Stimulated activated CD4-positive, alpha-beta T cell treated with anti-CD3 and anti-CD28 coated beads, Interleukin-1b, Interleukin-23, amount 100 ng/mL, for 48 hours (primary cell): ENCODE data around the gene FBXL13.
"Not testable (repeated sequence)": the region's sequence is repeated elsewhere in the genome, so short reads cannot be mapped to it uniquely, and the experiment has no call there.

Experiments used
- DNase-seq: peaks from one replicate; pipeline ENCODE4 v3.0.0-alpha.2; 2020

The FBXL13 gene

GRCh38 chr7:102979670-102980069 lies 94.9 kb downstream of the FBXL13 start:
- no peak for DNase-seq

- no peak for DNase-seq
Observed at GRCh38 chr7:102978284-102978683, 96.3 kb downstream of the FBXL13 start.

GRCh38 chr7:102977586-102977985 lies 97.0 kb downstream of the FBXL13 start:
- DNase-seq: not testable (repeated sequence)

GRCh38 chr7:102976493-102976892 lies 98.1 kb downstream of the FBXL13 start:
- DNase-seq: no peak

- no peak for DNase-seq
Observed at GRCh38 chr7:102975854-102976253, 98.7 kb downstream of the FBXL13 start.

GRCh38 chr7:102974366-102975236 lies 100.0 kb downstream of the FBXL13 start:
- DNase-seq: no peak

- no peak for DNase-seq
Observed at GRCh38 chr7:102973096-102973802, 101.3 kb downstream of the FBXL13 start.

GRCh38 chr7:102967798-102968197 lies 106.8 kb downstream of the FBXL13 start:
- DNase-seq: no peak

- DNase-seq: no peak
Observed at GRCh38 chr7:102966465-102966864, 108.1 kb downstream of the FBXL13 start.

GRCh38 chr7:102961993-102962392 lies 112.6 kb downstream of the FBXL13 start:
- not testable (repeated sequence) for DNase-seq

- DNase-seq: not testable (repeated sequence)
Observed at GRCh38 chr7:102958004-102958403, 116.6 kb downstream of the FBXL13 start.

- DNase-seq: not testable (repeated sequence)
Observed at GRCh38 chr7:102954359-102954758, 120.2 kb downstream of the FBXL13 start.

GRCh38 chr7:102953406-102953805 lies 121.2 kb downstream of the FBXL13 start:
- no peak for DNase-seq

- DNase-seq: no peak
Observed at GRCh38 chr7:102951839-102952238, 122.8 kb downstream of the FBXL13 start.

GRCh38 chr7:102944241-102944640 lies 130.4 kb downstream of the FBXL13 start:
- no peak for DNase-seq

GRCh38 chr7:102943423-102944169 lies 131.0 kb downstream of the FBXL13 start:
- no peak for DNase-seq

- DNase-seq: no peak
Observed at GRCh38 chr7:102942868-102943267, 131.7 kb downstream of the FBXL13 start.

GRCh38 chr7:102942181-102942866 lies 132.3 kb downstream of the FBXL13 start:
- no peak for DNase-seq

- DNase-seq: no peak
Observed at GRCh38 chr7:102938679-102939078, 135.9 kb downstream of the FBXL13 start.

- no peak for DNase-seq
Observed at GRCh38 chr7:102935450-102936115, 139.0 kb downstream of the FBXL13 start.

- no peak for DNase-seq
Observed at GRCh38 chr7:102934701-102935100, 139.9 kb downstream of the FBXL13 start.

- no peak for DNase-seq
Observed at GRCh38 chr7:102934239-102934638, 140.4 kb downstream of the FBXL13 start.
